Stimulated activated CD4-positive, alpha-beta T cell treated with anti-CD3 and anti-CD28 coated beads, Interleukin-2, amount 100 ng/mL, for 4 hours (primary cell): Measurements from ENCODE around the gene SLC25A13.

Experiments
- DNase-seq: peaks from one replicate; pipeline ENCODE4 v3.0.0-alpha.2; 2020; ENCODE audit warnings: low read depth

SLC25A13 gene

DNA sequence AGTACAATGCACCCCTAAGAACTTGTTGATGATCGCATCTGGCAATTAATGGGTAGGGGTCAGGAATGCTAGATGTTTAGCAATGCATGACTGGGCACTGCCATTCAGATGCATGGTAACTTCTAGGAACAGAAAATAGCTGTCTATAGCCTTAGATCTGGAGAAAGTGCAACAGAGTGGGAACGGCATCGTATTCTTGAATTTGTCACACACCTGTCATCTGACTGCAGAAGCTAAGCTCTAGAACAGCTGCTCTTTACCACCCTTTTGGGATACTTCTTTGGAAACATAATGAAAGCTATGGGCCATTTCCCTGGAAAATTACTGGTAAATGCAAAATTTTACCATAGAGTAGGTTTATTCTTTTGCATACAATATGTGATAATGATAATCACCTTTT is 118.1 kb downstream of the SLC25A13 start:
- DNase-seq = no peak

- no peak for DNase-seq
Measured at GRCh38 chr7:96202102-96202501, 119.8 kb downstream of the SLC25A13 start.

DNA sequence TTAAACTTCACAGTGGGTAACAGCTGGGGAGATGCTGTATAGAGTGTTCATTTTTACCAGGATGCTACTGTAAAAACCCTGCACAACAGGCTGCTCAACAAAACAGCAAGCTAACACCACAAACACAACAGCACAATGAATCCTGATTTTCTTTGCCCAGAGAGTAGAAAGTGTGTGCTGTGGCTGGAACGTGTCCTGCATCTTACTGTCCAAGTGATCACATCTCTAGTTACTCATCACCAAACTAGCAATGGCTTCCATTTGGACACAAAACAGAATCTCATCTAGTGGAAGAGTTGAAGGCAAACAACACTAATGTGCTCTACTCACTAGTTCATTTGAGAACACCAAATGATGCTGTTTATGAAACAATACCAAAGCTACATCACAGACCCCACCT is 121.2 kb downstream of the SLC25A13 start:
- no peak for DNase-seq

DNA sequence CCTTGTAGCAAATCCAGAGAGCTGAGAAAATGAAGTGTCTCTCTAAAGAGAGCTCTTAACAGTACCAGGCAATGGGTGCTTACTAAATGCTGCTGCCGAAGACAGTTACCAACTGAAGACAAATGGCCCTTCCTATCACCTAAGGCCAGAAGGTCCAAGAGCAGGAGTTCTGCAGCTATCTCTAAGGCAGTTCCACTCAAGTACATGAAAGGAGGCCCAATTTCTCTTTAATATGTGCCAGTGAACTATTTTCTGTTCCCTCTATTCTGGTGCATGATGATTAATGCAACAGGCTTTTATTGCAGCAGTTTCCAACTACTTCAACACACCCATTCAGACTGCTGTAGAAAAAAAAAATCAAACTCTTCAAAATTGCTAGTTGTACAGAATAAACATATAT is 122.5 kb downstream of the SLC25A13 start:
- no peak for DNase-seq

DNA sequence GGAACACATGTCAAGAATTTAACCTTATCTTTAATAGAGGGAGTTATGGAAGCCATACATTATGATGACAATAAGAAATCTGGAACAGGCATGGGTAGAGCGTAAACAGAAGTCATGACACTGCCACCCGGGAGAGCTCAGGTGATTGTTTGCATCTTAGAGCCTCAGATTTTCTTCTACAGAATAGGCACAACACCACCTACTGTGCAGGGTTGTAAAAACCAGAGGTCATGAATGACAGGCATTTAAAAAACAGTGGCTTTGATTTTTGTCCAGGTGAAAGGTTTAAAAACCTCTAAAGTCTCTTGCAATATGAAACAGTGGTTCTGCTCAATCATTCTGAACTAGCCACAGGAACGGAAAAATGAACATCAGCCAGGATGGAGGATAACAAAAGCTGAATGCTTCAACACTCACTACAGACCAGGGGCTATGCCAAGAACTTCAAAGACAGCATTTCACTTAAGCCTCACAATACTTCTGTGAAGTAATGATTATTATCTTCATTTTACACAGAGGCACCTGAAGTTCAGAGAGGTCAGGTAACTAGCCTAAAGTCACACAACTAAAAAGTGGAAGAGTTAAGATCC is 123.8 kb downstream of the SLC25A13 start:
- no peak for DNase-seq

DNA sequence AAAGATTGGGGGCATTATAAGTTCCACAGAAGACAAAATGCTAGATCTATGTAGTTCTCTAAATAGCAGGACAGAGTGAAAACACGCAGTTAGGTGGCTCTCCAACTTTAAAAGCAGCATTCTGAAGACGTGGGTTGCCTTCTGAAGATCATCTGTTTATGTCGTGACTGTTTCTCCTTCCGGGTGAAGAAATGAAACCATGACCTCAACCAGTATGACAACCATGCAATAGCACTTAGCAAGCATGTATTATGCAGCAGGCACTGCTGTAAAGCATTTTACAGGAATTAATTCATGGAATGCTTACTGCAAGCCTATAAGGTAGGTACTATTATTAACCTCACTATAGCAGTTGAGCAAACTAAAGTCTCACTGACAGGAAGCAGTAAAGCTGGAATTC is 125.2 kb downstream of the SLC25A13 start:
- DNase-seq = no peak

GRCh38 chr7:96189129-96189820 is 132.6 kb downstream of the SLC25A13 start:
- no peak for DNase-seq

- DNase-seq = no peak
Measured at GRCh38 chr7:96188591-96188991, 133.3 kb downstream of the SLC25A13 start.

DNA sequence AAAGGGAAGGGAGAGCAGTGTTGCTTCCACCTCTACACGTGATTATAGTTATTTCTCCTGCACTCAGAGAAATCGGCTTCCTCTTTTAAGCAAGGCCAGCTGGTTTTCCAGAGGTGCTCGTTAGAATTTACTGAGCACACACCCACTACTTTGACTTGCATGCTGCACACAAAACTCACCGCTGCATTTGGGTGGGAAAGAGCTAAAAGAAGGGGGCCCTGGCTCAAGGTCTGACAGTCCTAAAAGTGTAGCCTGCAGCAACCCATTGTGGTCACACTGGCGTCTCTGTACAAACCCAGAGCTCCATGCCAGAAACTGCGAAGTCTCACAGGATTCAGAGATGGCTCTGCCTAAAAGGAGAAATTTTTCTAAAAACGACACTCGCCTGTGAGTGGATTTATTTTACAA is 133.7 kb downstream of the SLC25A13 start:
- DNase-seq = no peak

DNA sequence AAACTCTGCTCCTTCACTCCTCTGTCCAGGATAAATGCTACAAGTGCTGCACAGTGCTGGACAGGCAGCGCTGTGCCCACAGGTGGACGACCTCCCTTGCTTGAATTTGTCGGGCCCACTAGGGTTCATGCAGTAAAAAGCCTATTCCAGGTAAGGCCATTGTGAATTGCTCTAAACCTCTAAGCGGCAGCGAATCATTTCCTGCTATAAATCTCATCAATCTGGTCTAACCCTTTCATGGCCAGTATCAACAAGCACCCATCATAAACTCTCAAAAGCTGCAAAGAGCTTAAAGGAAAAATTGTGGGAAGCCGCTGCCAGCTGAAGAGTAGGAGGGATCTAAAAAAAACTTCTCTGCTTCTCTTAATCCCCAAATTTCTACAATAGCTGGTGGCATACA is 134.2 kb downstream of the SLC25A13 start:
- DNase-seq = no peak

DNA sequence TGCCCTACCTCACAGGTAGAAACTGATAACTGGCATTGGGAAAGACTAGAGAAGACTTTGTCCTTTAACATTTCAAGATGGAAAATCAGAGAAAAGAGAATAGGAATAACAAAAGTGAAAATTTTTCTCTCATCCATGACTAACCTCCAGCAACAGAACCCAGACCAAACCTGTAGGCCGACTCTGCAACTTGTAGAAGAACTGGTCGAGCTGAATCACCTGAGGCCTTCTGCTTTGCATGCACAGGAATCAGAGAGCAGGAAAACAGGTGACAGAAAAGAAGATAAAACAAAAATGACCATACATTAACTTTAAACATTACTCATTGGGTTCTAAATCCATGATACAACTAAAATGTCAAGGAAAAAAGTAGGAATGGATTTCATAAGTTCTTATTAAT is 137.1 kb downstream of the SLC25A13 start:
- no peak for DNase-seq

DNA sequence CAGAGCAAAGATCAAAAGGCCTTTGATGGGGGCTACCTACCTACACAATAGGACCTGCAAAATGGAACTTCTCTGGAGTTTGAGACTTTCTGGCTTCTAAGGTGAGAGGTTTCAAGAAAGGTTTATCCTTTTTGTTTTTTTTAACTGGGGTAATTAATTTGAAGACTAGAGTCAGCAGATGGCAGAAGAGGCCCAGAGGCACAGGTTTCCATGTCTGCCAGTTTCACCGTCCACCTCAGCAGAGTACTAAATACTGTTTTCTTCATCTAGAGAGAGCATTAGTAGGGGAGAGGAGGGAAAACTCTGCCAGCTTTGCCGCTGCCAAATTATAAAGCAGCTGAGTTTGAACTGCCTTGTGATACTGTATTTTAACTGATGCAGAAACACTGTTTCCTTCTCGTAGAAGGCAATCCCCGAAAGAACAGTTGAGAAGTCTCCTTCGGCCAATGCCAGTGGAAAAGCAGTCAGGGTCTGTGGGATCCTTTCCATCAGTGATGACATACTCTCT is 138.7 kb downstream of the SLC25A13 start:
- DNase-seq = no peak

DNA sequence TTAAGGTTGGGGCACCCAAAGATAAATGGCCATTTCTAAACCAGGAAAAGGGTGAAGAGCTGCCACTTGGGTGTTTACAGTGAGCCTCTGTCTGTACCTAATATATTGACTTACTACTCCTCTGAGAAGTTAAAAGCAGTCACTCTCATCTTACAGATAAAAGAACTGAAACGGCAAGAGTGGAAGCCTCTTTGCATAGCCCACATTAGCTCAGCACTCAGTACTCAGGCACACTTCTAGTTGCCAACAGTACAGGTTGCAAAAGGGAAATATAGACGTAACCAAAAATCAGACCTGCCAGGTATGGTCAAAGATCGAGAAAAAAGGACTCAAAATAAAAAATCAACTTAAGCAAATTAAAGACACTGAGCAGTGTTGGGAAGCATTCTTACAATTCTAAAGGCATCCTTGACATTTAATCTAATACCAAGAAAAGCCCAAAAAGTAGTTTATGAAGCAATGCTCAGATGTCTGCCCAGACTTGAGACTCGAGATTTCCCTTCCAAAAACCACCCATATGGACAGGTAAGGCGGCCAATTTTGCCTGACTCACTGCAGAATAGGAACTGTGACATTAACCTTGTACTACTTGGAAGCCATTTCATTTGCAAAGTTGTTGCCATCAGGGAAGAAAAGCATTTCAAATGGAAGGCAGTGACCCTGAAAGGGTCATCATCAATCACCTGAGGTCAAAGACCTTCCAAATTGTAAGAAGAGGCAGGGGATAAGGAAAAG is 139.3 kb downstream of the SLC25A13 start:
- no peak for DNase-seq

- no peak for DNase-seq
Measured at GRCh38 chr7:96181174-96181573, 140.7 kb downstream of the SLC25A13 start.

DNA sequence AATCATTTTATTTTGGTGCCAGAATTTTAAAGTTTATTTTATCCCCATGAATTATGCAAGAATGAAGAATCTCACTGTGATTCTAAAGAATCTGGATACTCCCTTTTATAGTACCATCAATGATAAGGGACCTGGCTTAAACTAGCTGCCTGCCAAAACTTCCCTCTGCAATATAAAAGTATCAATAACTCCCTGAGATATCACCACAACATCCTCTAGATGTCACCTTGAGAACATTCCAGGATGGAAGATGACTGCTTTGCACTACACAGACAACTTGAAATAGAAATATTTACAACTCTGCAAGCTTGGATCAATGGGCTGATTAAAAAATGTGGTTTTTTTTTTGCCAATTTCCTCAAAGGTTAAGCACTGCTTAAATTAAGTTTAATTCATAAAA is 142.1 kb downstream of the SLC25A13 start:
- DNase-seq = no peak

- DNase-seq = no peak
Measured at GRCh38 chr7:96179341-96179740, 142.6 kb downstream of the SLC25A13 start.

DNA sequence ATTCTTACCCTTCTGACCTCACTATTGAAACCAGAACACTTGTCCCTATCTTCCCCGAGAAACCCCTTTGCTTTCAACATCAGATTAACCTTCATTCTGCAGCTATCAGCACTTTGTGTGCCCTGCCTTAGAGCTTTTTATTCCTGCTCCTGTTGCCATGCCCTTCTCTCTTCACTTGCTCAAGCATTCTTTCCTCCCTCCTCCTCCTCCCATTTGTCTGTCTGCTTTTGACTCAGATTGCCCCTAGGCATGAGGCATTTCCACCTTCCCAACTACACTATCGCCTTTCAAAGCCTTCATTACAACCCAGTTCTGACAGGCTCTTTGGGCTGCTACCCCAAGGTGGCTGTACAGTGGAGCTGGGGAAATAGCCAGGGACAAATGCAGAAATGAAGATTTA is 143.3 kb downstream of the SLC25A13 start:
- DNase-seq = no peak

DNA sequence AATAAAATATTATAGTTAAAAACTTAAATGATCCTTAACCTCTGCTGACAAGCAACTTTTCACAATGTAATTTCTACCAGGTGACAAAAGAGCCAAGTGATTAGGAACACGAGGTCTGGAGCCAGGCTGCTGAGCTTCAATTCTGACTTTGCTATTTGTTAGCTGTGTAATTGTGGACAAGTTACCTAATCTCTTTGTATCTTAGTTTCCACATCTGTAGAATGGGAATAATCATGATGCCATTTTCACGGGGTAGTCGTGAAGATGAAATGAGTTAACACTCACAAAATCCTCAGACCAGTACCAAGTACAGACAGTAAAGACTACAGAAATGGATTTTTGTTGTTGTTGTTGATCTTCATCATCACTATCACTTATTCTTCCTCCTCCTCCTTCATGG is 144.5 kb downstream of the SLC25A13 start:
- DNase-seq = no peak

DNA sequence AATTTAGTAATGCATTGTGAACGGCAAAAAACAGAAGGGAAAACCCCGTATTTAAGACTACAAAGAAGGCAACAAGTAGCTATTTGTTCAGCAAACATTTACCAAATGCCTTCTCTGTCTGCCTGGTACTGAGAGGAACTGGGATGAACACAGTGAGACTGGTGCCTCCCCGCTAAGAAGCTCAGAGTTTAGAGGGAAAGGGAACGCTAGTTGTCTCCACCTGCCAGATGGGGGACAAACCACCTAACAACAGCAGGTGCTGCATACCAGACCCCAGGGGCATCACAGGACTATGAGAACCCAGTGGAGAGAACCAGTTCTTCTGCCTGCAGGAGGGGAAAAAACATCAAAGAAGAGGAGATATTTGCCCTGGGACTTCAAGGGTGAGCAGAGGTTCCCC is 147.1 kb downstream of the SLC25A13 start:
- DNase-seq = no peak

DNA sequence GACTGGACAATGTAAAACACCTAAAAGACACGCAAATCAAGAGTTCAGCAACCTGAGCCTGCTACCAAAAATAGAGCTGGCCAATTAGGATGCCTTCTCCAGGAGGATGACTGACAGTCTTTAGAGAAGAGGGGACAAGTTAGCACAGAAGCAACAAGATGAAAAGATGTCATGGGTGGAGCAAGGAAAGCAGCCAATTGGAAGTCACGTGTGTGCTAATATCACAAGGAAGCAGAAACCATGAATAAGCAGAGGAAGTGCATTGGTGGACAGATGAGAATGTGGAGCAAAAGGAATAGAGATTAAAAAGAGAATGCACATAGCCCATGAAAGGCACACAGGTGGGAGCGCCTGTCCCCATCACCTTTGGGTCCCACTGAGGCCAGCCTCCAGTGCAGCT is 148.1 kb downstream of the SLC25A13 start:
- no peak for DNase-seq

- no peak for DNase-seq
Measured at GRCh38 chr7:96169439-96169838, 152.5 kb downstream of the SLC25A13 start.

DNA sequence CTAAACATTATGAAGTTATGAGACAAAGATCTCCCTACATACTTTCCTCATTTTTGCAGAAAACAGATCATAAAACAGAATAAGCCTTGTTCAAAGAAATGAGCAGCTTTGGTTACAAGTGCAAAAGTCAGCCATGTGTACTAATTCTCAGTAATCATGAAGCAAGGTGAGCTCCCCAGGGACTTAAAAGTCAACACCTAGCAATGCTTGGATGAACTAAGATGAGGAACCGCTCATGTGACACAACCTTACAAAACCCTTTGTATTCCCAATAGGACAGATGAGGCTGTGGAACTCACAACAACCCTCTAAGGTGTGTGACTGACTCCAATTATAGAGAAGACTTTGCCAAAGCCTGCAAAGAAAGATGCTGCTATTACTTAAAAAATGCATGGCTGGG is 154.5 kb downstream of the SLC25A13 start:
- DNase-seq = no peak

DNA sequence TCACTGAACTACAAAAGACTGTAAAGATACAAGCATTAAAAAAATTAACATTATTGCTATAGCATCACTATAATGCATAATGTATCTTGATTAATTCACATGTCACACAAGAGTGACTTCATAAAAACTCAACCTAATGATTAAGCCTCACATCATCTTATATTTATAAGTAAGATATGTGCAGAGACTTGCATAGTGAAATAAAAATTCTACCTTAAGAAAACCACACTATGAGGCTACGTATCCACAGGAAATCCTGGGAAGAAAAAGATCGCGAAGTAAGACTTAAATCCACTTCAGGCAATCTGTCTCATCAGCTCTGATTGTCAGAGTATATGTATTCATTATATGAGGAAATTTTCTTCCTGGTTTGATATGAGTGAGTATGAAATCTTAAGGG is 160.0 kb downstream of the SLC25A13 start:
- DNase-seq = no peak
